ENCODE measurements around the gene CREB5. TPM values are rescaled to one million over a fixed set of nuclear protein-coding genes. Genes with fewer than 3 reads are reported as not detected.

CREB5 gene
- polyA plus RNA-seq, 1 experiment: 3.9 TPM

DNA sequence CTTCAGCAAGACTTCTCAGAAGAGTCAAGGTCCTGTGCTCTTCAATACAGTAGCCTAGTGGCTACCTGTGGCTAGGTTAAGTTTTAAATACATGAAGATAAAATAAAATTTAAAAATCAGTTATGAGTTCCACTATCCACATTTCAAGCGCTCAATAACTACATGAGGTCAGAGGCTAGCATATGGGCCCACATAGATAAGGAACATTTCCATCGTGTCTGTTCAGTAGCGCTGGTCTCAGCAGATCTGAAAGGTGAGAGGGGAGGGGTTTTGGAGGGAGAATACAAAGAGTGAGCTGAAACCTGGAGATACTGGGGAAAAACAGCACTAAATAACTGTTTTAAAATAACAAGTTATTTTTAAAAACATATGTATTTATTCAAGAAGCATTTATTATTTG, 326.8 kb downstream of the CREB5 start:
- peaks cover 1% of the 10 kb centered on the region; the same call in 1 of the 2 replicates for H3K27me3 ChIP-seq (ENCODE audit: control insufficient read depth, insufficient read depth, low read length)
- DNase-seq (ENCODE audit: low read depth): no peak
- CTCF ChIA-PET: interaction anchor here (0.5 kb wide), 1 partner anchor 416 kb away, joined by 8 read pairs; no protein-coding TSS in a partner anchor
- POLR2A ChIA-PET: no interaction called here
- TF ChIP-seq, protein P1, sequence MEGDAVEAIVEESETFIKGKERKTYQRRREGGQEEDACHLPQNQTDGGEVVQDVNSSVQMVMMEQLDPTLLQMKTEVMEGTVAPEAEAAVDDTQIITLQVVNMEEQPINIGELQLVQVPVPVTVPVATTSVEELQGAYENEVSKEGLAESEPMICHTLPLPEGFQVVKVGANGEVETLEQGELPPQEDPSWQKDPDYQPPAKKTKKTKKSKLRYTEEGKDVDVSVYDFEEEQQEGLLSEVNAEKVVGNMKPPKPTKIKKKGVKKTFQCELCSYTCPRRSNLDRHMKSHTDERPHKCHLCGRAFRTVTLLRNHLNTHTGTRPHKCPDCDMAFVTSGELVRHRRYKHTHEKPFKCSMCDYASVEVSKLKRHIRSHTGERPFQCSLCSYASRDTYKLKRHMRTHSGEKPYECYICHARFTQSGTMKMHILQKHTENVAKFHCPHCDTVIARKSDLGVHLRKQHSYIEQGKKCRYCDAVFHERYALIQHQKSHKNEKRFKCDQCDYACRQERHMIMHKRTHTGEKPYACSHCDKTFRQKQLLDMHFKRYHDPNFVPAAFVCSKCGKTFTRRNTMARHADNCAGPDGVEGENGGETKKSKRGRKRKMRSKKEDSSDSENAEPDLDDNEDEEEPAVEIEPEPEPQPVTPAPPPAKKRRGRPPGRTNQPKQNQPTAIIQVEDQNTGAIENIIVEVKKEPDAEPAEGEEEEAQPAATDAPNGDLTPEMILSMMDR (IDR thresholded peaks at IDR 0.05; ENCODE audit: insufficient read depth, low read depth, low read length): no peak
- no peaks in the 10 kb centered on the region for H3K36me3 ChIP-seq (ENCODE audit: control insufficient read depth, insufficient read depth, low read length)
- H3K4me3 ChIP-seq (ENCODE audit: low read depth, low read length): no peak overlapping the region

DNA sequence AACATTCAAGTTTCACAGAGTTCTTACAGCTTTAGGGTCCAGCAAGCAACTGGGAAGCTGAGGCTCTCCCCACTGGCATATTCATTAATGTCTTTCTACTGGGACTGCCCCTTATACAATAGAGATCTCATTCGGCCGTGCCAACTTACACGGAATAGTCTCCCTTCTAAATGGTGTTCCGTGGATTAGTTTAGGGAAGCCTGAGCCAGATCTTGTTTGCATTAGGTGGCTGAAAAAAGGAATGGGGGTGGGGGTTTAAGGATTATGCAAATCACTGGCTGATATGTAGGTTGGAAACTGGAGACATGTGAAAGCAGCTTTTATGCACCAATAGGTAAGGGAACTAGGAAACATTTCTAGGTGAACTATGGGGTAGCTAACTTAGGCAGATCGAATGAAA, 327.5 kb downstream of the CREB5 start:
- Histone ChIP-seq H3K4me3 (ENCODE audit: low read depth, low read length) (no peak overlapping the region), H3K36me3 (ENCODE audit: control insufficient read depth, insufficient read depth, low read length) (no peaks in the 10 kb centered on the region), H3K27me3 (ENCODE audit: control insufficient read depth, insufficient read depth, low read length) (peaks cover 1% of the 10 kb centered on the region; the same call in 1 of the 2 replicates)
- TF ChIP-seq, protein P1 (IDR thresholded peaks at IDR 0.05; ENCODE audit: insufficient read depth, low read depth, low read length): no peak
- no peak for DNase-seq (ENCODE audit: low read depth)
- ChIA-PET POLR2A (no interaction called here), CTCF (no interaction called here)

DNA sequence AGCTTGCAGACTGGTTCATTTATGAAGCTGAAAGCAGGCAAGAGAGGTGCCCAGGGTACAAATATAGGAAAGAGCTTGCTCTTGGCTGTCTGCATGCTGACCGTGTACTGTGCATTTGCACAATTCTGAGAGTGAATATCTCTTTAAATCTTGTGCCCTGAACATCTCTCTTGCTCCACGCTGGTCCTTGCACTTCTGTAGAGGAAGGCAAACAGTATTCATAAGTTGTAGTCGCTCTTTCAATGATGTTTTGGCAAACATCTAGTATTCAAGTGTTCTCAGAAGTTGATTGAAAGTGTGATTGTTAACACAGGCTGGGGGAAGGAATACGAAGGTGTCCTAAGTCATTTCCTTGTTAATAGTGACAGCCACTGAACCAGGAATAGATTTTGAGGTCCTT, 332.6 kb downstream of the CREB5 start:
- peaks cover 1% of the 10 kb centered on the region; the same call in 1 of the 2 replicates for H3K27me3 ChIP-seq (ENCODE audit: control insufficient read depth, insufficient read depth, low read length)
- TF ChIP-seq, protein P1 (IDR thresholded peaks at IDR 0.05; ENCODE audit: insufficient read depth, low read depth, low read length): no peak
- H3K36me3 ChIP-seq (ENCODE audit: control insufficient read depth, insufficient read depth, low read length): no peaks in the 10 kb centered on the region
- no peak overlapping the region for H3K4me3 ChIP-seq (ENCODE audit: low read depth, low read length)
- ChIA-PET CTCF (no interaction called here), POLR2A (no interaction called here)
- DNase-seq (ENCODE audit: low read depth): no peak

DNA sequence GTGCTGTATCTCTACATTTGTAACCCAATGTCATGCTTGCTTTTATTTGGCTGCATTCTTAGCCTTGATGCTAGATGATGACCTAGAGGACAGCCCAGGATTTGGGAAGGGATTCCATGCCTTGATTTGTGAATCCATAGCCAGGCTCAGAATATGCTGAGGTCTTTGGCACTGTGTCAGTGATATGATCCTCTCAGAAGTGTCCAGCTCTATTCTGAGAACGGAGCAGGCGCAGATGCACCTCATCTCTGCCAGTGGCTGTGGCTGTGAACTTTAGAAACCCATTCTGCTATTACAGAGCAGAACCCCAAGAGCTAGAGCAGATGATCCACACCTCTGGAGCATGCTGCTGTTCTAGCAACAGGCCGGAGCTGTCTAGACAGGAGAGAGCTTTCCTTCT, 333.0 kb downstream of the CREB5 start:
- no peak overlapping the region for H3K4me3 ChIP-seq (ENCODE audit: low read depth, low read length)
- DNase-seq (ENCODE audit: low read depth): no peak
- H3K36me3 ChIP-seq (ENCODE audit: control insufficient read depth, insufficient read depth, low read length): no peaks in the 10 kb centered on the region
- peaks cover 1% of the 10 kb centered on the region; the same call in 1 of the 2 replicates for H3K27me3 ChIP-seq (ENCODE audit: control insufficient read depth, insufficient read depth, low read length)
- TF ChIP-seq, protein P1 (IDR thresholded peaks at IDR 0.05; ENCODE audit: insufficient read depth, low read depth, low read length): no peak
- ChIA-PET CTCF (no interaction called here), POLR2A (no interaction called here)

DNA sequence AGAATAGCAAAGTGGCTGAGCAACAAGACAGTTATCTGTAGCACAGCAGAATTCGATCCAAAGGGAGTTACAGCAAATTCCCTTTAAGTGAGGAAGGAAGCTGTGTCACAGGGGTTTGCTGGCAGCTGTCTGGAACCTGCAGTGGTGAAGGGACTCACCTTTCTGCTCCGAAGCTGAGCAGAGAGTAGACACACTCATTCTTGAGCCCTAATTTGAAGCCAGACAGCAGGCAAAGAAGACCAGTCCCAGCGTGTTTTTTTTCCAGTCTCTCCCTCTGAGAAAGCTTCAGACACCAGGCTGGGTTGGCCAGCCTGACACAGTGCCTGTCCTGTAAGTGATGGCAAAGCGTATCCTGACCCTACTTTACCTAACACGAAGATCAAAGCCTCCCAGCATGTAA, 335.1 kb downstream of the CREB5 start:
- ChIA-PET CTCF (interaction anchor here (1.3 kb wide), 1 partner anchor 18 kb away, joined by 3 read pairs; no protein-coding TSS in a partner anchor), POLR2A (no interaction called here)
- no peak for DNase-seq (ENCODE audit: low read depth)
- no peaks in the 10 kb centered on the region for H3K36me3 ChIP-seq (ENCODE audit: control insufficient read depth, insufficient read depth, low read length)
- no peaks in the 10 kb centered on the region for H3K27me3 ChIP-seq (ENCODE audit: control insufficient read depth, insufficient read depth, low read length)
- TF ChIP-seq, protein P1 (IDR thresholded peaks at IDR 0.05; ENCODE audit: insufficient read depth, low read depth, low read length): no peak
- no peak overlapping the region for H3K4me3 ChIP-seq (ENCODE audit: low read depth, low read length)

Data from BJ (cell line).